ENCODE measurements around the gene USP9Y.
"Not testable (repeated sequence)": the region's sequence is repeated elsewhere in the genome, so short reads cannot be mapped to it uniquely, and the experiment has no call there.

USP9Y gene

GRCh38 chrY:12662745-12663591 lies 38.1 kb upstream of the USP9Y start:
- TF ChIP-seq ZNF70 (CRISPR knock-in tag; IDR thresholded peaks at IDR 0.05): no peak
- no peak for TF ChIP-seq ESRRG (CRISPR knock-in tag; IDR thresholded peaks at IDR 0.05)
- no peak for TF ChIP-seq ZNF8 (CRISPR knock-in tag; IDR thresholded peaks at IDR 0.05)
- TF ChIP-seq OSR1 (CRISPR knock-in tag; IDR thresholded peaks at IDR 0.05): no peak
- ATAC-seq: no peak

- ATAC-seq: not testable (repeated sequence)
These were observed 37.2 kb upstream of the USP9Y start for GRCh38 chrY:12663845-12664244.

- no peak for ATAC-seq
- TF ChIP-seq CSRNP3 (CRISPR knock-in tag; IDR thresholded peaks at IDR 0.05) (no peak), ZFP30 (CRISPR knock-in tag; IDR thresholded peaks at IDR 0.05) (no peak), BACH2 (CRISPR knock-in tag; IDR thresholded peaks at IDR 0.05; ENCODE audit: borderline replicate concordance) (no peak), POU6F1 (CRISPR knock-in tag; IDR thresholded peaks at IDR 0.05; ENCODE audit: borderline replicate concordance, low read depth) (no peak), ZNF8 (CRISPR knock-in tag; IDR thresholded peaks at IDR 0.05) (no peak), PPARA (CRISPR knock-in tag; IDR thresholded peaks at IDR 0.05; ENCODE audit: borderline replicate concordance) (no peak), CSDC2 (CRISPR knock-in tag; IDR thresholded peaks at IDR 0.05) (no peak), ZNF565 (CRISPR knock-in tag; conservative IDR thresholded peaks at IDR 0.05; ENCODE audit: low read depth) (no peak), TOX (CRISPR knock-in tag; IDR thresholded peaks at IDR 0.05; ENCODE audit: borderline replicate concordance) (no peak), GLIS3 (CRISPR knock-in tag; IDR thresholded peaks at IDR 0.05) (no peak), OSR1 (CRISPR knock-in tag; IDR thresholded peaks at IDR 0.05) (no peak), ZNF70 (CRISPR knock-in tag; IDR thresholded peaks at IDR 0.05) (no peak)
These were observed 22.9 kb upstream of the USP9Y start for GRCh38 chrY:12678111-12678510.

GRCh38 chrY:12681535-12681934 lies 19.5 kb upstream of the USP9Y start:
- ATAC-seq: no peak
- no peak for TF ChIP-seq CREB5 (CRISPR knock-in tag; IDR thresholded peaks at IDR 0.05; ENCODE audit: low read depth)
- TF ChIP-seq OSR1 (CRISPR knock-in tag; IDR thresholded peaks at IDR 0.05): no peak
- no peak for TF ChIP-seq ZNF565 (CRISPR knock-in tag; conservative IDR thresholded peaks at IDR 0.05; ENCODE audit: low read depth)
- TF ChIP-seq POU6F1 (CRISPR knock-in tag; IDR thresholded peaks at IDR 0.05; ENCODE audit: borderline replicate concordance, low read depth): no peak

GRCh38 chrY:12688337-12688736 lies 12.7 kb upstream of the USP9Y start:
- ATAC-seq: no peak
- no peak for TF ChIP-seq ZNF565 (CRISPR knock-in tag; conservative IDR thresholded peaks at IDR 0.05; ENCODE audit: low read depth)
- no peak for TF ChIP-seq ISL1 (CRISPR knock-in tag; IDR thresholded peaks at IDR 0.05)
- no peak for TF ChIP-seq CSDC2 (CRISPR knock-in tag; IDR thresholded peaks at IDR 0.05)
- TF ChIP-seq ZC3H10 (CRISPR knock-in tag; IDR thresholded peaks at IDR 0.05): no peak
- TF ChIP-seq POU6F1 (CRISPR knock-in tag; IDR thresholded peaks at IDR 0.05; ENCODE audit: borderline replicate concordance, low read depth): no peak
- no peak for TF ChIP-seq GLIS3 (CRISPR knock-in tag; IDR thresholded peaks at IDR 0.05)
- TF ChIP-seq SNAI2 (CRISPR knock-in tag; IDR thresholded peaks at IDR 0.05): no peak
- no peak for TF ChIP-seq OSR1 (CRISPR knock-in tag; IDR thresholded peaks at IDR 0.05)
- no peak for TF ChIP-seq TCF4 (CRISPR knock-in tag; IDR thresholded peaks at IDR 0.05; ENCODE audit: borderline replicate concordance)
- no peak for TF ChIP-seq RARB (CRISPR knock-in tag; IDR thresholded peaks at IDR 0.05)
- TF ChIP-seq ZFP3 (CRISPR knock-in tag; IDR thresholded peaks at IDR 0.05): no peak
- TF ChIP-seq CSRNP3 (CRISPR knock-in tag; IDR thresholded peaks at IDR 0.05): no peak
- no peak for TF ChIP-seq TOX (CRISPR knock-in tag; IDR thresholded peaks at IDR 0.05; ENCODE audit: borderline replicate concordance)
- TF ChIP-seq ZNF8 (CRISPR knock-in tag; IDR thresholded peaks at IDR 0.05): no peak
- no peak for TF ChIP-seq ARNTL (CRISPR knock-in tag; IDR thresholded peaks at IDR 0.05; ENCODE audit: borderline replicate concordance, low read depth)

Data from SK-N-SH treated with all-trans-retinoic acid at 6 μM for 48 hours (cell line).